GM18499 (cell line): ENCODE results near the gene KRTAP10-5.
"Not testable (repeated sequence)": the region's sequence is repeated elsewhere in the genome, so short reads cannot be mapped to it uniquely, and the experiment has no call there.

ENCODE experiments used
- ATAC-seq: cut with Tn5 transposase; IDR thresholded peaks from one replicate; pipeline ENCODE4 v1.9.1; 2021; ENCODE audit warnings: moderate number of reproducible peaks; ENCODE audit not compliant: insufficient read depth, unreplicated experiment

Gene KRTAP10-5

GRCh38 chr21:44573630-44574456, 6.6 kb downstream of the KRTAP10-5 start, which contains the start of gene KRTAP10-4:
TSS of gene KRTAP10-4 (plus strand) at chr21:44573729. CDS start at chr21:44573759, 30 bp downstream.
- not testable (repeated sequence) for ATAC-seq

- no peak for ATAC-seq
Observed at GRCh38 chr21:44572959-44573583, 7.3 kb downstream of the KRTAP10-5 start.

- no peak for ATAC-seq
Observed at GRCh38 chr21:44571844-44572782, 8.3 kb downstream of the KRTAP10-5 start.

- no peak for ATAC-seq
Observed at GRCh38 chr21:44571296-44571695, 9.1 kb downstream of the KRTAP10-5 start.

- ATAC-seq, result no peak
Observed at GRCh38 chr21:44569861-44570517, 10.4 kb downstream of the KRTAP10-5 start.

- ATAC-seq, result no peak
Observed at GRCh38 chr21:44568667-44569556, 11.5 kb downstream of the KRTAP10-5 start.

GRCh38 chr21:44568261-44568660, 12.1 kb downstream of the KRTAP10-5 start:
- ATAC-seq, result no peak

- ATAC-seq, result no peak
Observed at GRCh38 chr21:44567481-44568171, 12.8 kb downstream of the KRTAP10-5 start.

GRCh38 chr21:44566403-44566802, 14.0 kb downstream of the KRTAP10-5 start:
- ATAC-seq, result no peak

- no peak for ATAC-seq
Observed at GRCh38 chr21:44564886-44565598, 15.4 kb downstream of the KRTAP10-5 start.

- no peak for ATAC-seq
Observed at GRCh38 chr21:44564099-44564498, 16.3 kb downstream of the KRTAP10-5 start.

GRCh38 chr21:44558695-44559094, 21.7 kb downstream of the KRTAP10-5 start, which contains the start of gene KRTAP10-3:
TSS of gene KRTAP10-3 (minus strand) at chr21:44558795. CDS start at chr21:44558715, 80 bp downstream.
- no peak for ATAC-seq

- not testable (repeated sequence) for ATAC-seq
Observed at GRCh38 chr21:44558329-44558675, 22.1 kb downstream of the KRTAP10-5 start.

- ATAC-seq, result no peak
Observed at GRCh38 chr21:44557491-44558328, 22.7 kb downstream of the KRTAP10-5 start.

- no peak for ATAC-seq
Observed at GRCh38 chr21:44556879-44557278, 23.5 kb downstream of the KRTAP10-5 start.

GRCh38 chr21:44555200-44555875, 25.1 kb downstream of the KRTAP10-5 start:
- no peak for ATAC-seq
